GM23248 (cell line): ENCODE data around the gene MOB3B. TPM values are rescaled to one million over a fixed set of nuclear protein-coding genes. Genes with fewer than 3 reads are reported as not detected.

Experiments
- DNase-seq: peaks from one replicate; pipeline ENCODE4 v3.0.0-alpha.2; 2015
- H2AFZ ChIP-seq: fragments of 200-600 bp; sonication (generic); 2 replicates; pipeline ENCODE4 v1.6.1; 2016; ENCODE audit warnings: antibody characterized with exemption
- H3F3A ChIP-seq: fragments of 200-600 bp; sonication (generic); 2 replicates; pipeline ENCODE4 v1.6.1; 2016; ENCODE audit warnings: mild to moderate bottlenecking, antibody characterized with exemption, mixed run types; ENCODE audit not compliant: insufficient read depth
- H3K27ac ChIP-seq: fragments of 200-600 bp; sonication (generic); 2 replicates; pipeline ENCODE4 v1.5.1; 2016; ENCODE audit warnings: mild to moderate bottlenecking
- H3K27me3 ChIP-seq: fragments of 200-600 bp; sonication (generic); replicated peaks from 2 replicates; pipeline ENCODE4 v1.6.1; 2016; ENCODE audit warnings: mild to moderate bottlenecking; ENCODE audit not compliant: insufficient read depth
- H3K36me3 ChIP-seq: fragments of 200-600 bp; sonication (generic); 2 replicates; pipeline ENCODE4 v1.6.1; 2016; ENCODE audit warnings: low read depth, mild to moderate bottlenecking
- H3K4me1 ChIP-seq: fragments of 200-600 bp; sonication (generic); 2 replicates; pipeline ENCODE4 v1.6.1; 2016; ENCODE audit warnings: mild to moderate bottlenecking; ENCODE audit not compliant: insufficient read depth
- H3K4me2 ChIP-seq: fragments of 200-600 bp; sonication (generic); one replicate; pipeline ENCODE4 v1.6.1; 2016; ENCODE audit warnings: mild to moderate bottlenecking; ENCODE audit not compliant: unreplicated experiment
- H3K4me3 ChIP-seq: fragments of 200-600 bp; sonication (generic); 2 replicates; pipeline ENCODE4 v1.5.1; 2016; ENCODE audit warnings: mild to moderate bottlenecking
- H3K79me2 ChIP-seq: fragments of 200-600 bp; sonication (generic); 2 replicates; pipeline ENCODE4 v1.6.1; 2016; ENCODE audit warnings: mild to moderate bottlenecking; ENCODE audit not compliant: insufficient read depth
- H3K9ac ChIP-seq: fragments of 200-600 bp; sonication (generic); 2 replicates; pipeline ENCODE4 v1.6.1; 2016; ENCODE audit warnings: mild to moderate bottlenecking
- H3K9me2 ChIP-seq: fragments of 200-600 bp; sonication (generic); 2 replicates; pipeline ENCODE4 v1.6.1; 2016; ENCODE audit warnings: mixed run types, mild to moderate bottlenecking, moderate library complexity; ENCODE audit not compliant: insufficient read depth
- H3K9me3 ChIP-seq: fragments of 200-600 bp; sonication (generic); one replicate; pipeline ENCODE4 v1.6.1; 2017; ENCODE audit warnings: low read depth
- H4K20me1 ChIP-seq: fragments of 200-600 bp; sonication (generic); 2 replicates; pipeline ENCODE4 v1.6.0; 2016; ENCODE audit not compliant: insufficient read depth
- EZH2 ChIP-seq: fragments of 200-600 bp; sonication (generic); IDR thresholded peaks from 2 replicates; pipeline ENCODE4 v1.6.1; 2018; ENCODE audit warnings: antibody characterized with exemption, mild to moderate bottlenecking; ENCODE audit not compliant: insufficient read depth, poor library complexity, severe bottlenecking
- EZH2phosphoT487 ChIP-seq: fragments of 200-600 bp; sonication (generic); IDR thresholded peaks from 2 replicates; pipeline ENCODE4 v1.6.1; 2018; ENCODE audit warnings: antibody characterized with exemption, moderate library complexity, mild to moderate bottlenecking, low read depth; ENCODE audit not compliant: insufficient read depth
- WGBS, 2 experiments: methylation state at CpG; one replicate each; pipeline ENCODE4 v1.1.6; 2015 to 2017; ENCODE audit warnings: low lambda C conversion rate in 2 of 2, low coverage in 1 of 2; ENCODE audit errors: missing lambda C conversion rate in 2 of 2; 5-methylcytosine and 5-hydroxymethylcytosine counted together
- in situ Hi-C: fragments of 300-500 bp; cut with MboI; formaldehyde crosslinking; loops from 2 replicates; pipeline ENCODE4 v1.15.0; 2020
- polyA plus RNA-seq: library from polyadenylated mRNA; unstranded; fragments of >200 nt; fragmentation: Nextera tagmentation; extraction: Ambion mirVana; gene quantifications from 2 replicates; pipeline ENCODE4 v1.2.1, GENCODE V29; 2016
- total RNA-seq: library from RNA; depleted of rRNA; stranded (reverse); fragments of >200 nt; shearing (Covaris generic); gene quantifications from 2 replicates; pipeline ENCODE4 v1.2.3, GENCODE V29; 2014

The MOB3B gene
- total and polyA plus RNA-seq, 2 experiments from 2014 or later, result 0.06 TPM; not detected in 1

DNA sequence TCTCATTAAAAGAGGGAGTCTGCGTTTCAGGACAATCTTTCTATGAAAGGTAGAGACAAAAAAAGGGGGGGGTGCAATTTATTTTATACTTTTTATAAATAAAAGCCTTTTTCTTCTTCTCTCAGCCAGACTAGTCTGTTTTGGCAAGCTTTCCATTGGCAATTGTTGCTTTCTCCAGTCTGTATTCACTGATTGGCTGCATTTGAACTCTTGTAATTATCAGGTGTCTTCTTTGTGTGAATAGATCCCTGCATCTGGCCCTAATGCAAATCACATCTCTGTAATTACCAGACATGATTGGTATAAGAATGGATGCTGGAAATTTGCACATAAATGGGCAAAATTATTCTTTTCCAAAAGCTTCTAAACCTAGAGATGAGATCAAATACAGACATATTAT, 225.1 kb downstream of the MOB3B start:
- no peaks in the 10 kb centered on the region for H3F3A ChIP-seq
- peaks cover 3% of the 10 kb centered on the region; the same call in 1 of the 2 replicates for H3K4me1 ChIP-seq
- H2AFZ ChIP-seq, result no peak overlapping the region
- H3K27me3 ChIP-seq, result 0 out of 2 replicates have a peak, but pooled peaks cover 3% of the 10 kb centered on the region
- H3K4me3 ChIP-seq, result no peak overlapping the region
- no peak overlapping the region for H3K9ac ChIP-seq
- H3K27ac ChIP-seq, result no peak overlapping the region
- WGBS, 2 experiments, result 70 to 84% methylated on average over 1 of the region's 1 CpG
- H3K9me2 ChIP-seq, result no peaks in the 10 kb centered on the region
- H3K36me3 ChIP-seq, result no peaks in the 10 kb centered on the region
- no peak overlapping the region for H3K4me2 ChIP-seq
- no peaks in the 10 kb centered on the region for H3K79me2 ChIP-seq
- no peaks in the 10 kb centered on the region for H4K20me1 ChIP-seq
- DNase-seq, result no peak
- H3K9me3 ChIP-seq, result no peaks in the 10 kb centered on the region
- no peak for TF ChIP-seq EZH2
- TF ChIP-seq EZH2phosphoT487, result no peak
- in situ Hi-C loops, result no loop called here

DNA sequence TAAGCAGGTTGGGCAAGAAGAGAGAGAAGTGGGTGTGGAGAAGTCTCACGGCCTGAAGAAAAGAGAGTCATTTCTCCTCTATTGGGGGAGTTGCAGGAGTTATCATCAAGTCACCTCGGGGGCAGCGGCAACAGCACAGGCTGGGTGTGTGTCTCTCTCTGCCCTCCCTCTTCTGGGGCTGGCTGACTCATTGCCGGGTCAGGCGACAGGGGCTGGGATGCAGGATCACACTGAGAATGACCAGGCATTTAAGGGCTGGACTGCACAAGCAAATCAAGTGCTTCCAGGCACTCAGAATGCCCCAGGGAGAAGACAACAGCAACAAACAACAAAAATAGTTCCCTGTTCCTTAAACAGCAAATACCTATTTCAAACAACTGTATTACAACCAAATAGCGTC, 226.4 kb downstream of the MOB3B start:
- H3K36me3 ChIP-seq, result no peaks in the 10 kb centered on the region
- no peak for TF ChIP-seq EZH2phosphoT487
- no peak overlapping the region for H3K4me3 ChIP-seq
- no peaks in the 10 kb centered on the region for H3K9me3 ChIP-seq
- H4K20me1 ChIP-seq, result no peaks in the 10 kb centered on the region
- 0 out of 2 replicates have a peak, but pooled peaks cover 3% of the 10 kb centered on the region for H3K27me3 ChIP-seq
- H3F3A ChIP-seq, result no peaks in the 10 kb centered on the region
- 21 to 26% methylated on average over 6 of the region's 6 CpGs for WGBS, 2 experiments
- no peaks in the 10 kb centered on the region for H3K9me2 ChIP-seq
- no peaks in the 10 kb centered on the region for H3K79me2 ChIP-seq
- H3K4me2 ChIP-seq, result no peak overlapping the region
- no peak overlapping the region for H3K27ac ChIP-seq
- H3K4me1 ChIP-seq, result peaks cover 3% of the 10 kb centered on the region; the same call in 1 of the 2 replicates
- in situ Hi-C loops, result no loop called here
- H3K9ac ChIP-seq, result no peak overlapping the region
- peak overlapping the region; percentile 38; the same call in 1 of the 2 replicates for H2AFZ ChIP-seq
- peak; percentile 27 for DNase-seq

GRCh38 chr9:27297050-27297449, 232.6 kb downstream of the MOB3B start, which contains the start of gene EQTN:
Gene EQTN (minus strand): TSS chr9:27297150. CDS start chr9:27297055, 95 bp downstream.
- no peaks in the 10 kb centered on the region for H3K9me3 ChIP-seq
- H3K79me2 ChIP-seq, result no peaks in the 10 kb centered on the region
- 0 out of 2 replicates have a peak, but pooled peaks cover 9% of the 10 kb centered on the region for H3K27me3 ChIP-seq
- TF ChIP-seq EZH2phosphoT487 (no peak), EZH2 (no peak)
- H3K4me2 ChIP-seq, result no peak within 1 kb of the TSS
- no peaks in the 10 kb centered on the region for H3K9me2 ChIP-seq
- WGBS, 2 experiments, result 69 to 71% methylated on average over 7 of the region's 7 CpGs
- no peak for DNase-seq
- H3K27ac ChIP-seq, result no peak within 1 kb of the TSS
- in situ Hi-C loops, result no loop called here
- H3F3A ChIP-seq, result no peaks in the 10 kb centered on the region
- H3K4me3 ChIP-seq, result no peak within 1 kb of the TSS
- H3K4me1 ChIP-seq, result no peaks in the 10 kb centered on the region
- no peaks in the 10 kb centered on the region for H3K36me3 ChIP-seq
- H4K20me1 ChIP-seq, result no peaks in the 10 kb centered on the region
- H3K9ac ChIP-seq, result no peak within 1 kb of the TSS
- H2AFZ ChIP-seq, result no peak within 1 kb of the TSS

DNA sequence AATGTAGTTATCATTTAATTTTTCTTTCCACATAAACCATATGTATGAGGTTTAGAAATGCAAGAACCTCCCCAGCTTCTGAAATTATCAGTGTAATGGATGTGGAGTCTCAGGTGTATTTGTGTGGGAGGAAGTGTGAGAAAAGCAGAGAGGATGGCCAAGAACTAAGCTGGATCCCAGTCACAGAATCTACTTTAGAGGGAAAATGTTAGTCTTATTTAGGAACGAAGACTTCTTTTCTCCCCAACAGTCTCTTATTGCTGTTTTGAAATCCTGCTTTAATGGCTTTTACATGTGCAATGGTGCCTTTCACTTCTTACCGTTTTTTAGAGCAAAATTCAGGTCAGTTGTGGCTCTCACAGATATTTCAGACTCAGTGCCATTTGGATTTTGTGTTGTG, 235.6 kb downstream of the MOB3B start:
- no peaks in the 10 kb centered on the region for H3F3A ChIP-seq
- in situ Hi-C loops, result no loop called here
- DNase-seq, result no peak
- H4K20me1 ChIP-seq, result no peaks in the 10 kb centered on the region
- TF ChIP-seq EZH2 (no peak), EZH2phosphoT487 (no peak)
- no peaks in the 10 kb centered on the region for H3K4me1 ChIP-seq
- H2AFZ ChIP-seq, result no peak overlapping the region
- no peaks in the 10 kb centered on the region for H3K36me3 ChIP-seq
- no peak overlapping the region for H3K9ac ChIP-seq
- no peaks in the 10 kb centered on the region for H3K9me3 ChIP-seq
- no peak overlapping the region for H3K4me3 ChIP-seq
- 0 out of 2 replicates have a peak, but pooled peaks cover 9% of the 10 kb centered on the region for H3K27me3 ChIP-seq
- H3K9me2 ChIP-seq, result no peaks in the 10 kb centered on the region
- no peaks in the 10 kb centered on the region for H3K79me2 ChIP-seq
- H3K4me2 ChIP-seq, result no peak overlapping the region
- WGBS, 2 experiments, result 5 to 13% methylated on average over 2 of the region's 2 CpGs
- no peak overlapping the region for H3K27ac ChIP-seq
